Mesenchymal stem cell (in vitro differentiated cells and primary cell): ENCODE results near the gene CCDC61.

Experiments
- DNase-seq: peaks from one replicate; pipeline ENCODE4 v3.0.0-alpha.2; 2013
- H2AFZ ChIP-seq: one replicate; pipeline ENCODE4 v1.6.1; 2013; ENCODE audit warnings: low read depth, mild to moderate bottlenecking, control low read depth, inconsistent platforms, low read length, moderate library complexity
- H2AK5ac ChIP-seq: 2 replicates; pipeline ENCODE4 v1.6.1; 2013; ENCODE audit warnings: low read length, moderate library complexity, mild to moderate bottlenecking, inconsistent platforms; ENCODE audit not compliant: severe bottlenecking
- H2BK120ac ChIP-seq: one replicate; pipeline ENCODE4 v1.6.1; 2013; ENCODE audit warnings: low read depth, mild to moderate bottlenecking, inconsistent platforms, low read length, moderate library complexity
- H2BK12ac ChIP-seq, 2 experiments: one replicate each; pipeline ENCODE4 v1.6.1; 2013; ENCODE audit warnings: inconsistent platforms in 2 of 2, low read length in 2 of 2, mild to moderate bottlenecking in 2 of 2, moderate library complexity in 2 of 2, control low read depth in 1 of 2
- H2BK15ac ChIP-seq: one replicate; pipeline ENCODE4 v1.6.1; 2013; ENCODE audit warnings: mild to moderate bottlenecking, low read depth, inconsistent platforms; ENCODE audit not compliant: poor library complexity, severe bottlenecking
- H2BK5ac ChIP-seq: 2 replicates; pipeline ENCODE4 v1.6.1; 2013; ENCODE audit warnings: low read depth, mild to moderate bottlenecking, low read length, control low read depth, inconsistent platforms; ENCODE audit not compliant: poor library complexity, severe bottlenecking
- H3K14ac ChIP-seq, 2 experiments: one replicate each; pipeline ENCODE4 v1.6.1; 2013; ENCODE audit warnings: inconsistent platforms in 2 of 2, low read length in 2 of 2, control low read depth in 1 of 2, mild to moderate bottlenecking in 1 of 2, moderate library complexity in 1 of 2
- H3K18ac ChIP-seq, 2 experiments: one replicate each; pipeline ENCODE4 v1.6.1; 2013; ENCODE audit warnings: inconsistent platforms in 2 of 2, low read length in 2 of 2, control low read depth in 1 of 2, low read depth in 1 of 2, mild to moderate bottlenecking in 1 of 2
- H3K23ac ChIP-seq, 2 experiments: one replicate each; pipeline ENCODE4 v1.6.1; 2013; ENCODE audit warnings: inconsistent platforms in 2 of 2, low read length in 2 of 2, mild to moderate bottlenecking in 2 of 2, moderate library complexity in 2 of 2, control low read depth in 1 of 2
- H3K27ac ChIP-seq: 2 replicates; pipeline ENCODE4 v1.5.1; 2013; ENCODE audit warnings: mild to moderate bottlenecking, moderate library complexity, low read length, control low read depth, inconsistent platforms; ENCODE audit not compliant: poor library complexity, severe bottlenecking
- H3K27me3 ChIP-seq, 2 experiments: 2 replicates each; pipeline versions ENCODE4 v1.6.1 to v1.7.0; 2013; ENCODE audit warnings: low read length in 2 of 2, mild to moderate bottlenecking in 2 of 2, moderate library complexity in 2 of 2, control low read depth in 1 of 2, inconsistent platforms in 1 of 2; ENCODE audit not compliant: control insufficient read depth in 1 of 2, insufficient read depth in 1 of 2
- H3K36me3 ChIP-seq, 2 experiments: 2 replicates each; pipeline versions ENCODE4 v1.6.1 to v1.7.0; 2013; ENCODE audit warnings: low read length in 2 of 2, control low read depth in 1 of 2, inconsistent platforms in 1 of 2, low read depth in 1 of 2, mild to moderate bottlenecking in 1 of 2; ENCODE audit not compliant: insufficient read depth in 2 of 2, control insufficient read depth in 1 of 2
- H3K4ac ChIP-seq, 2 experiments: one replicate each; pipeline ENCODE4 v1.6.1; 2013; ENCODE audit warnings: inconsistent platforms in 2 of 2, low read length in 2 of 2, mild to moderate bottlenecking in 2 of 2, moderate library complexity in 2 of 2, control low read depth in 1 of 2, low read depth in 1 of 2
- H3K4me1 ChIP-seq: 2 replicates; pipeline ENCODE4 v1.6.1; 2013; ENCODE audit warnings: low read depth, low read length, control low read depth; ENCODE audit not compliant: control insufficient read depth, insufficient read depth
- H3K4me2 ChIP-seq: 2 replicates; pipeline ENCODE4 v1.6.1; 2013; ENCODE audit warnings: low read length, mild to moderate bottlenecking, inconsistent platforms; ENCODE audit not compliant: poor library complexity, severe bottlenecking
- H3K4me3 ChIP-seq, 2 experiments: 2 replicates each; pipeline versions ENCODE4 v1.5.1 to v1.7.0; 2013; ENCODE audit warnings: low read length in 2 of 2, mild to moderate bottlenecking in 2 of 2, control low read depth in 1 of 2, low read depth in 1 of 2; ENCODE audit not compliant: insufficient read depth in 1 of 2
- H3K79me1 ChIP-seq: replicated peaks from 2 replicates; pipeline ENCODE4 v1.6.1; 2013; ENCODE audit warnings: mild to moderate bottlenecking, control low read depth, low read length, inconsistent platforms; ENCODE audit not compliant: poor library complexity, severe bottlenecking
- H3K9ac ChIP-seq: 2 replicates; pipeline ENCODE4 v1.7.0; 2013; ENCODE audit warnings: mild to moderate bottlenecking, low read length, moderate library complexity
- H3K9me3 ChIP-seq: 2 replicates; pipeline ENCODE4 v1.7.0; 2013; ENCODE audit warnings: mild to moderate bottlenecking, low read length; ENCODE audit not compliant: control insufficient read depth
- H4K8ac ChIP-seq: one replicate; pipeline ENCODE4 v1.6.1; 2013; ENCODE audit warnings: inconsistent platforms, mild to moderate bottlenecking, low read length, moderate library complexity
- H4K91ac ChIP-seq: one replicate; pipeline ENCODE4 v1.6.1; 2013; ENCODE audit warnings: mild to moderate bottlenecking, low read length, inconsistent platforms
- WGBS: methylation state at CpG from one replicate; pipeline ENCODE4 v1.1.7; 2013; ENCODE audit warnings: mixed read lengths; 5-methylcytosine and 5-hydroxymethylcytosine counted together

CCDC61 gene

DNA sequence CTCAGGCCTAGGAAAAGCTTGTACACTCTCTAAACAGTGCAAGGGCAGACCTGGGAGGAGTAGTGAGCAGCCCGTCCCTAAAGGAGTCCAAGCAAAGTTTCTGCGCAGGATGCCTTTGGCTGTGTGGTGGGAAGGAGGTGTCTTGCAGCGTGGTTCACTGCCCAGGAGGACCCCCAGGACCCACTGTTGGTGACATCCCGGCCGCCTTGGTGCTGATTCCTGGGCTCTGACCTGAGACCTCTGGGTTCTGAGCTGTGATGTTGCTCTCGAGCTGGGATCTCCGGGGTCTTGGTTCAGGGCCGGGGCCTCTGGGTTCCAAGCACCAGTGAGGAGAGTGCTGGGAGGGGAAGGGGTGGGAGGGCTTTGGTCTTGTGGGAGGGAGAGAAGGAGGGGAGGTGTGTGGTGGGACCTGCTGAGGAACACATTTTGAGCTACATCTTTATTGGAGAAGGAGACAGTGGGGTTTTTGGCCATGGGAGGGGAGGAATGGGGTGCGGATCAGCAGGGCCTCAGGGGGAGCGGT lies 23.5 kb downstream of the CCDC61 start:
- Histone ChIP-seq H3K14ac (no peak overlapping the region), H2BK15ac (no peak overlapping the region), H3K4me3 (no peak overlapping the region), H3K9me3 (no peaks in the 10 kb centered on the region), H3K9ac (no peak overlapping the region), H3K18ac (no peak overlapping the region), H2BK5ac (no peak overlapping the region), H4K8ac (no peak overlapping the region), H2BK120ac (no peak overlapping the region), H3K36me3 (peaks cover 4 to 33% of the 10 kb centered on the region in 2 experiments), H4K91ac (no peak overlapping the region), H3K27me3 (peaks cover 4 to 46% of the 10 kb centered on the region in 2 experiments), H3K4me2 (no peak overlapping the region), H3K79me1 (peaks cover 4% of the 10 kb centered on the region), H3K4me1 (peaks cover 27% of the 10 kb centered on the region), H3K27ac (no peak overlapping the region), H2AK5ac (no peak overlapping the region), H2BK12ac (no peak overlapping the region), H2AFZ (no peak overlapping the region), H3K23ac (no peak overlapping the region), H3K4ac (no peak overlapping the region)
- WGBS: 96% methylated on average over 10 of the region's 10 CpGs
- DNase-seq: no peak

DNA sequence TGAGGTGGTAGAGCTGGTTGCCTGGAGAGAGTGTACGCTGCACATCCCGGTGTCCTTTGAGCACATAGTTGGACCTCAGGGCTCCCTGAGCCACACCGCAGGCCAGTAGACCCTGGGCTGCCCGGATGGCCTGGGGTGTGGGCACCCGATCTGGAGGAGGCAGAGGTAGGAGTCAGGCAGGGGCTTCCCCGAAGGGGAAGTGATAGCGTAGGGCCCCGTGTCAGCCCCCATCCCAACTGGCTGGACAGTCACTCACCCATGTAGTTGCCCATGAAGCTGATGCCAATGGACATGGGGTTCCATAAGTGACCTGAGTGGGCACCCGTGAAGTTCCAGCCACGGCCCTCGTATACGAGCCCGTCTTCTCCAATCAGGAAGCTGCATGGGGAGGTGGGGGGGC lies 24.0 kb downstream of the CCDC61 start:
- Histone ChIP-seq H3K9ac (no peak overlapping the region), H3K4me3 (no peak overlapping the region), H2BK15ac (no peak overlapping the region), H3K27me3 (peaks cover 4 to 47% of the 10 kb centered on the region in 2 experiments), H3K18ac (no peak overlapping the region), H4K91ac (no peak overlapping the region), H3K4me1 (peaks cover 27% of the 10 kb centered on the region), H2BK120ac (no peak overlapping the region), H3K4ac (no peak overlapping the region), H3K23ac (no peak overlapping the region), H2BK12ac (no peak overlapping the region), H2BK5ac (no peak overlapping the region), H3K9me3 (no peaks in the 10 kb centered on the region), H4K8ac (no peak overlapping the region), H2AFZ (no peak overlapping the region), H3K79me1 (peaks cover 4% of the 10 kb centered on the region), H3K27ac (no peak overlapping the region), H3K36me3 (peaks cover 4 to 33% of the 10 kb centered on the region in 2 experiments), H3K4me2 (no peak overlapping the region), H3K14ac (no peak overlapping the region), H2AK5ac (no peak overlapping the region)
- WGBS: 100% methylated on average over 7 of the region's 13 CpGs
- DNase-seq: no peak

DNA sequence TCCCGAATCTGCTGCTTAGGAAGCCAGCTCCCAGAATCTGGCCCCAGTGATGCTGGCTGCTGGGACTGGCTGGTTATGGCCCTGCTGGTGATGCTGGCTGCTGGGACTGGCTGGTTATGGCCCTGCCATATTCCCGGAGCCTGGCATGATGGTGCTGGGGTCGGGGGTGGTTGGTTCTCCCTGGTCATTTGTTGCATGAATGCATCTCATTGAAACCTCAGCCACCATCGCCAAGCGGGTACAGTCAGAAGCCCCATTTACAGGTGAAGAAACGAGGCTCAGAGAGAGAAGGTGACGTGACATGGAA lies 25.5 kb downstream of the CCDC61 start:
- no peak for DNase-seq
- H2BK5ac ChIP-seq: no peak overlapping the region
- H2BK120ac ChIP-seq: no peak overlapping the region
- H2BK12ac ChIP-seq: no peak overlapping the region
- no peak overlapping the region for H3K27ac ChIP-seq
- H3K4me3 ChIP-seq: no peak overlapping the region
- H3K27me3 ChIP-seq: peaks cover under 1 to 42% of the 10 kb centered on the region in 2 experiments
- H3K4me2 ChIP-seq: no peak overlapping the region
- H3K4me1 ChIP-seq: peaks cover 16% of the 10 kb centered on the region
- H3K18ac ChIP-seq: no peak overlapping the region
- no peak overlapping the region for H2BK15ac ChIP-seq
- H2AK5ac ChIP-seq: no peak overlapping the region
- H3K23ac ChIP-seq: no peak overlapping the region
- H3K36me3 ChIP-seq: peaks cover 4 to 33% of the 10 kb centered on the region in 2 experiments
- peaks cover 4% of the 10 kb centered on the region for H3K79me1 ChIP-seq
- H4K91ac ChIP-seq: no peak overlapping the region
- no peak overlapping the region for H3K14ac ChIP-seq
- no peaks in the 10 kb centered on the region for H3K9me3 ChIP-seq
- H2AFZ ChIP-seq: no peak overlapping the region
- H4K8ac ChIP-seq: no peak overlapping the region
- no peak overlapping the region for H3K9ac ChIP-seq
- H3K4ac ChIP-seq: no peak overlapping the region
- 88% methylated on average over 7 of the region's 7 CpGs for WGBS

DNA sequence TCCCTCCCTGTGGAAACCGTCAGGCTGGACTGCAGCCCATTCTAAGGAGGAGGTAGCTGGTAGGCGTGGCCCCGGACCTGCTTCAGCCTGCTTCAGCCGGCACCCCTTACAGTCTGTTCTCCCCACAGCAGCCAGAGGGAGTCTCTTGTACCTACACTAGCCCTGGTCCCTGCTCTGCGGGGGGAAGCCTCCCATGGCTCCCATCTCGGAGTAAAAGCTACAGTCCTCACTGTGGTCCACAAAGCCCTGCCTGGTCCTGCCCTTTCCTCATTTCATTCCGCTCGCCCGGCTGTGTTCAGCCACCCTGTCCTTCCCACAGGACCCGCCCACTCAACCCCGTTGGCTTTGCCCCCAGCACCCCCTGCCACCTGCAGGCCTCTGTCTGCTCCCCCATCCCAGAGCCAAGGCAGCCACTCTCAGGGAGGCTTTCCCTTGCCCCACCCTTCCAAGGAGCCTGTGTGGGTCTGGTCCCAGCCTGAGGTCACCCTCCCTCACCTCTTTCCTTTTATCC lies 26.3 kb downstream of the CCDC61 start:
- DNase-seq: no peak
- H3K18ac ChIP-seq: no peak overlapping the region
- 64% methylated on average over 11 of the region's 11 CpGs for WGBS

More for the DNA sequence above, 26.3 kb downstream of the CCDC61 start:
- no peak overlapping the region for H4K8ac ChIP-seq
- H3K4ac ChIP-seq: no peak overlapping the region
- H3K9me3 ChIP-seq: no peaks in the 10 kb centered on the region
- no peak overlapping the region for H2AK5ac ChIP-seq
- H3K4me2 ChIP-seq: no peak overlapping the region
- H2BK12ac ChIP-seq: no peak overlapping the region
- H3K36me3 ChIP-seq: peaks cover 4 to 33% of the 10 kb centered on the region in 2 experiments
- H2BK120ac ChIP-seq: no peak overlapping the region
- no peak overlapping the region for H3K23ac ChIP-seq
- no peak overlapping the region for H3K9ac ChIP-seq
- no peak overlapping the region for H3K27ac ChIP-seq
- no peak overlapping the region for H2BK15ac ChIP-seq
- H2BK5ac ChIP-seq: no peak overlapping the region
- peaks cover 4% of the 10 kb centered on the region for H3K79me1 ChIP-seq
- H3K4me1 ChIP-seq: peaks cover 7% of the 10 kb centered on the region
- H2AFZ ChIP-seq: no peak overlapping the region
- no peak overlapping the region for H3K14ac ChIP-seq
- no peak overlapping the region for H3K4me3 ChIP-seq
- H3K27me3 ChIP-seq: peaks cover 0 to 34% of the 10 kb centered on the region in 2 experiments
- no peak overlapping the region for H4K91ac ChIP-seq
